GM12878 (cell line): Measurements from ENCODE around the gene RBMS3. TPM values are rescaled to one million over a fixed set of nuclear protein-coding genes. Genes with fewer than 3 reads are reported as not detected.

Experiments
- ATAC-seq: fragments of 200-7000 bp; cut with Tn5 transposase; 3 replicates; pipeline ENCODE4 v1.9.1; 2020; ENCODE audit warnings: mild to moderate bottlenecking, moderate library complexity
- BruUV-seq: library from RNA; stranded (reverse); fragments of 400-500 nt; replicated peaks from 2 replicates; lab custom pipeline; 2021; lab: Mats Ljungman, UMichigan
- CTCF ChIA-PET: fragments of 300-600 bp; sonication (Branson Sonifier 250); formaldehyde crosslinking; extraction: SDS; loops from one replicate; lab custom pipeline; 2021; ENCODE audit warnings: inconsistent platforms; lab: Yijun Ruan, JAX
- POLR2A ChIA-PET: fragments of 350-600 bp; formaldehyde crosslinking; extraction: SDS; loops from one replicate; lab custom pipeline; 2021; ENCODE audit warnings: inconsistent platforms; lab: Charles Lee
- RAD21 ChIA-PET: fragments of 300-600 bp; sonication (Branson Sonifier 250); formaldehyde crosslinking; loops from one replicate; lab custom pipeline; 2023; ENCODE audit warnings: antibody characterized with exemption; ENCODE audit not compliant: unreplicated experiment; lab: Charles Lee
- SMC1A ChIA-PET: fragments of 300-600 bp; sonication (Branson Sonifier 250); formaldehyde crosslinking; loops from one replicate; lab custom pipeline; 2023; ENCODE audit not compliant: unreplicated experiment, uncharacterized antibody; lab: Charles Lee
- DNase-seq: peaks from one replicate; pipeline ENCODE4 v3.0.0-alpha.2; 2011; ENCODE audit warnings: low read depth, low spot score
- FAIRE-seq: peaks from 3 replicates; lab custom pipeline; 2011; peaks lifted over from hg19 to GRCh38; lab: Jason Lieb, UNC
- H2AFZ ChIP-seq: 2 replicates; pipeline ENCODE4 v1.6.0; 2011; ENCODE audit warnings: low read depth, low read length, control low read depth; ENCODE audit not compliant: control insufficient read depth
- H3K27ac ChIP-seq: 2 replicates; pipeline ENCODE4 v1.5.1; 2011; ENCODE audit warnings: control low read depth; ENCODE audit not compliant: control insufficient read depth, insufficient read depth
- H3K27me3 ChIP-seq, 2 experiments: replicated peaks in 1 of 2; 2 replicates each; pipeline versions ENCODE4 v1.6.0 to v1.6.1; 2011; ENCODE audit warnings: low read length in 1 of 2; ENCODE audit not compliant: control insufficient read depth in 2 of 2, insufficient read depth in 2 of 2
- H3K36me3 ChIP-seq, 2 experiments: 2 replicates each; pipeline ENCODE4 v1.5.1; 2011; ENCODE audit warnings: low read length in 1 of 2; ENCODE audit not compliant: control insufficient read depth in 2 of 2, insufficient read depth in 2 of 2
- H3K4me1 ChIP-seq: 2 replicates; pipeline ENCODE4 v1.6.1; 2011; ENCODE audit warnings: mild to moderate bottlenecking, low read length, moderate library complexity, mixed read lengths; ENCODE audit not compliant: control insufficient read depth, insufficient read depth
- H3K4me2 ChIP-seq: 2 replicates; pipeline ENCODE4 v1.6.0; 2011; ENCODE audit warnings: control low read depth; ENCODE audit not compliant: control insufficient read depth, insufficient read depth
- H3K4me3 ChIP-seq: fragments of 200-600 bp; sonication (generic); 2 replicates; pipeline ENCODE4 v1.5.1; 2016
- H3K79me2 ChIP-seq: 2 replicates; pipeline ENCODE4 v1.6.0; 2011; ENCODE audit warnings: low read length; ENCODE audit not compliant: control insufficient read depth, insufficient read depth
- H3K9ac ChIP-seq: 2 replicates; pipeline ENCODE4 v1.8.0; 2011; ENCODE audit warnings: low read length, control low read depth, mixed read lengths; ENCODE audit not compliant: control insufficient read depth, insufficient read depth
- H3K9me3 ChIP-seq: replicated peaks from 3 replicates; pipeline ENCODE4 v1.5.1; 2011; ENCODE audit warnings: mild to moderate bottlenecking, low read length; ENCODE audit not compliant: control insufficient read depth, insufficient read depth
- H4K20me1 ChIP-seq: 2 replicates; pipeline ENCODE4 v1.6.0; 2011; ENCODE audit not compliant: control insufficient read depth, insufficient read depth
- MXI1 ChIP-seq: fragments of 150-350 bp; IDR thresholded peaks from 2 replicates; pipeline ENCODE4 v1.6.1; 2011; ENCODE audit warnings: low read depth, mild to moderate bottlenecking, inconsistent platforms, low read length, improper control_type of control experiment
- NFXL1 ChIP-seq: fragments of 450-650 bp; IDR thresholded peaks from 2 replicates; pipeline ENCODE4 v1.6.1; 2017; ENCODE audit warnings: antibody characterized with exemption, mild to moderate bottlenecking, borderline replicate concordance
- POLR2A ChIP-seq: IDR thresholded peaks from 2 replicates; pipeline ENCODE4 v1.6.1; 2011; ENCODE audit warnings: low read depth, mild to moderate bottlenecking, low read length
- RAD21 ChIP-seq: IDR thresholded peaks from 2 replicates; pipeline ENCODE4 v1.6.1; 2011; ENCODE audit warnings: mild to moderate bottlenecking, low read depth, low read length, moderate library complexity; ENCODE audit not compliant: insufficient read depth
- RAD51 ChIP-seq: fragments of 450-650 bp; IDR thresholded peaks from 2 replicates; pipeline ENCODE4 v1.6.1; 2016; ENCODE audit warnings: moderate library complexity, mild to moderate bottlenecking, inconsistent platforms
- SREBF1 ChIP-seq: IDR thresholded peaks from 2 replicates; pipeline ENCODE4 v1.6.1; 2012; ENCODE audit warnings: mild to moderate bottlenecking, low read length
- WGBS: methylation state at CpG from one replicate; pipeline ENCODE4 v1.1.6; 2016; ENCODE audit warnings: low lambda C conversion rate; ENCODE audit not compliant: insufficient replicate concordance, insufficient coverage; ENCODE audit errors: missing lambda C conversion rate; 5-methylcytosine and 5-hydroxymethylcytosine counted together
- in situ Hi-C: fragments of 300-500 bp; cut with MboI; formaldehyde crosslinking; loops from 9 replicates; pipeline ENCODE4 v1.14.3; 2018; ENCODE audit warnings: mixed read lengths
- intact Hi-C: fragments of 100-400 bp; cut with micrococcal nuclease; formaldehyde crosslinking; loops from one replicate; pipeline ENCODE4 v1.14.2; 2022; ENCODE audit not compliant: unreplicated experiment
- polyA plus RNA-seq, 11 experiments: library from polyadenylated mRNA; depleted of rRNA in 4 of 11; unstranded in 6 of 11; stranded (reverse) in 5 of 11; fragments of >200 nt; fragmentation: Nextera tagmentation in 4 of 11; fragmentation: Illumina TruSeq in 1 of 11; extraction: Ambion mirVana in 4 of 11; extraction: Trizol in 1 of 11; gene quantifications; 1 replicate in 1 of 11; 2 replicates in 10 of 11; pipeline versions ENCODE4 v1.2.1 to v1.2.3, GENCODE V29; 2011 to 2016; ENCODE audit warnings: inconsistent platforms in 2 of 11, missing spikeins in 2 of 11, low read depth in 1 of 11
- total RNA-seq, 4 experiments: library from RNA; depleted of rRNA in 3 of 4; stranded (reverse); fragments of >200 nt in 3 of 4; fragmentation: Illumina TruSeq in 1 of 4; extraction: Trizol in 1 of 4; gene quantifications; 2 replicates each; pipeline versions ENCODE4 v1.2.1 to v1.2.3, GENCODE V29; 2013 to 2021
- TF ChIP-seq, protein P1 (sequence below): fragments of 450-650 bp; IDR thresholded peaks from 2 replicates; pipeline ENCODE4 v1.6.1; 2016; ENCODE audit warnings: mild to moderate bottlenecking, moderate library complexity, borderline replicate concordance

Gene RBMS3
- total and polyA plus RNA-seq, 10 of the 15 experiments (the other 5 are each of a cell fraction or from before 2014, with no cell fraction given): 0.79 to 4.7 (median 3.1) TPM

DNA sequence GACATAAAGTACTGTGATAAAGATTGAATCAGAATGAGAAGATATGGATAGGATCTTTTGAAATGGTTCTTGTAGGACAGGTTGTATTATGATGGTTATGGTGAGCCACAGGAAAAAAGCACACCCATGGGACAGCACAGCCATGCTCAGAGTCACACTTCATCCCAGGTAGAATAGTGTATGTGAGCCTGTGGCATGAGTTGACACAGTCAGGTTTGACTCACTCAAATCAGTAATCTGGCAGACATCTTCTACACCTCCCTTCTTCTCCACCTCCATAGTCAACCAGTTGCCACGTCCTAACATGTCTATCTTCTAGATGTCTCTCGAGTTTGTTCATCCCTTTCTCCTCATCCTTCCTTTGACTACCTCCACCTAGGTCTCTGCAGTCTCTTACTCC, 176.0 kb downstream of the RBMS3 start (continued):
- TF ChIP-seq, protein P1, sequence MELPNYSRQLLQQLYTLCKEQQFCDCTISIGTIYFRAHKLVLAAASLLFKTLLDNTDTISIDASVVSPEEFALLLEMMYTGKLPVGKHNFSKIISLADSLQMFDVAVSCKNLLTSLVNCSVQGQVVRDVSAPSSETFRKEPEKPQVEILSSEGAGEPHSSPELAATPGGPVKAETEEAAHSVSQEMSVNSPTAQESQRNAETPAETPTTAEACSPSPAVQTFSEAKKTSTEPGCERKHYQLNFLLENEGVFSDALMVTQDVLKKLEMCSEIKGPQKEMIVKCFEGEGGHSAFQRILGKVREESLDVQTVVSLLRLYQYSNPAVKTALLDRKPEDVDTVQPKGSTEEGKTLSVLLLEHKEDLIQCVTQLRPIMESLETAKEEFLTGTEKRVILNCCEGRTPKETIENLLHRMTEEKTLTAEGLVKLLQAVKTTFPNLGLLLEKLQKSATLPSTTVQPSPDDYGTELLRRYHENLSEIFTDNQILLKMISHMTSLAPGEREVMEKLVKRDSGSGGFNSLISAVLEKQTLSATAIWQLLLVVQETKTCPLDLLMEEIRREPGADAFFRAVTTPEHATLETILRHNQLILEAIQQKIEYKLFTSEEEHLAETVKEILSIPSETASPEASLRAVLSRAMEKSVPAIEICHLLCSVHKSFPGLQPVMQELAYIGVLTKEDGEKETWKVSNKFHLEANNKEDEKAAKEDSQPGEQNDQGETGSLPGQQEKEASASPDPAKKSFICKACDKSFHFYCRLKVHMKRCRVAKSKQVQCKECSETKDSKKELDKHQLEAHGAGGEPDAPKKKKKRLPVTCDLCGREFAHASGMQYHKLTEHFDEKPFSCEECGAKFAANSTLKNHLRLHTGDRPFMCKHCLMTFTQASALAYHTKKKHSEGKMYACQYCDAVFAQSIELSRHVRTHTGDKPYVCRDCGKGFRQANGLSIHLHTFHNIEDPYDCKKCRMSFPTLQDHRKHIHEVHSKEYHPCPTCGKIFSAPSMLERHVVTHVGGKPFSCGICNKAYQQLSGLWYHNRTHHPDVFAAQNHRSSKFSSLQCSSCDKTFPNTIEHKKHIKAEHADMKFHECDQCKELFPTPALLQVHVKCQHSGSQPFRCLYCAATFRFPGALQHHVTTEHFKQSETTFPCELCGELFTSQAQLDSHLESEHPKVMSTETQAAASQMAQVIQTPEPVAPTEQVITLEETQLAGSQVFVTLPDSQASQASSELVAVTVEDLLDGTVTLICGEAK: no peak
- TF ChIP-seq NFXL1: no peak

- SMC1A ChIA-PET: interaction anchor here (1.0 to 1.6 kb wide), 5 partner anchors 9 to 297 kb away, joined by 3 to 4 read pairs (median 3); no protein-coding TSS in a partner anchor
- no peak for TF ChIP-seq MXI1
- no peak for TF ChIP-seq POLR2A
- TF ChIP-seq RAD21: no peak
- no peak for TF ChIP-seq SREBF1
- TF ChIP-seq RAD51: no peak
- in situ Hi-C loops: no loop called here
- 0% methylated on average over 3 of the region's 3 CpGs for WGBS
- H3K4me2 ChIP-seq: no peak overlapping the region
- no peak overlapping the region for H2AFZ ChIP-seq
- H3K9ac ChIP-seq: no peak overlapping the region
- DNase-seq (no peak), ATAC-seq (no peak), FAIRE-seq (no peak)
- H3K27me3 ChIP-seq: no peaks in the 10 kb centered on the region
- H3K9me3 ChIP-seq: no peaks in the 10 kb centered on the region
- intact Hi-C loops: no loop called here
- RAD21 ChIA-PET: interaction anchor here (1.2 kb wide), 1 partner anchor 175 kb away, joined by 3 read pairs; no protein-coding TSS in a partner anchor
- H3K27ac ChIP-seq: no peak overlapping the region
- H3K79me2 ChIP-seq: no peaks in the 10 kb centered on the region
- no peaks in the 10 kb centered on the region for H3K4me1 ChIP-seq
- BruUV-seq: no TSS peak
- POLR2A ChIA-PET: no interaction called here
- H3K4me3 ChIP-seq: no peak overlapping the region
- no peaks in the 10 kb centered on the region for H3K36me3 ChIP-seq
- CTCF ChIA-PET: no interaction called here
- no peaks in the 10 kb centered on the region for H4K20me1 ChIP-seq
Observed at GRCh38 chr3:29463304-29463703, 182.4 kb downstream of the RBMS3 start.
